SK-N-SH (cell line): ENCODE results near the gene CHGA.

Experiments used
- ELF1 ChIP-seq: IDR thresholded peaks from 2 replicates; pipeline ENCODE4 v1.4.0; 2012
- EZH2phosphoT487 ChIP-seq: fragments of 200-600 bp; sonication (generic); IDR thresholded peaks from 2 replicates; pipeline ENCODE4 v1.6.1; 2017; ENCODE audit warnings: low read depth, mixed run types, mild to moderate bottlenecking, antibody characterized with exemption, moderate library complexity, borderline replicate concordance
- GATA2 ChIP-seq: sonication (generic); formaldehyde crosslinking; IDR thresholded peaks from 2 replicates; pipeline ENCODE4 v1.5.0; 2020; ENCODE audit warnings: mild to moderate bottlenecking, missing genetic modification reagents
- JUND ChIP-seq: IDR thresholded peaks from 2 replicates; pipeline ENCODE4 v1.4.0; 2012
- POLR2AphosphoS5 ChIP-seq: IDR thresholded peaks from 2 replicates; pipeline ENCODE4 v1.6.1; 2012; ENCODE audit warnings: low read depth, low read length
- TAF1 ChIP-seq: IDR thresholded peaks from 2 replicates; pipeline ENCODE4 v1.6.1; 2012; ENCODE audit warnings: low read depth, mild to moderate bottlenecking, low read length, moderate library complexity, borderline replicate concordance
- ZBTB33 ChIP-seq: IDR thresholded peaks from 2 replicates; pipeline ENCODE4 v1.4.0; 2012; ENCODE audit warnings: low read depth, borderline replicate concordance
- TF ChIP-seq, protein P1 (sequence below): fragments of 200-600 bp; sonication (generic); IDR thresholded peaks from 2 replicates; pipeline ENCODE4 v1.6.1; 2017; ENCODE audit warnings: antibody characterized with exemption, mild to moderate bottlenecking, moderate library complexity

DNA sequence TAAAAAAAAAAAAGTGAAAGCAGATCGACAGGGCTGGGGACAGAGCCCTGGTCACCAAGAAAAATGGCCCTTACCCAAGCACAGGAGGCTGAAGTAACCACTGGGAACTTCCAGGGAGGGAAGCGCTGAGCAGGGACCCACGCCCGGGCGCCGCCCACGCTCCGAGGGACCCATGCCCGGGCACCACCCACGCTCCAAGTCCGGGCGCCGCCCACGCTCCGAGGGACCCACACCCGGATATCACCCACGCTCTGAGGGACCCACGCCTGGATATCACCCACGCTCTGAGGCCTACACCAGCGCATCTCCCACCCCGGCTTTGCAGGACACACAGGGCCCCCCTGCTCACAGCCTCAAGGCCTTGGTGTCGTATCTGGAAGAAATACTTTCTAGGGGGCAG is 25.7 kb downstream of the CHGA start:
- TF ChIP-seq, protein P1, sequence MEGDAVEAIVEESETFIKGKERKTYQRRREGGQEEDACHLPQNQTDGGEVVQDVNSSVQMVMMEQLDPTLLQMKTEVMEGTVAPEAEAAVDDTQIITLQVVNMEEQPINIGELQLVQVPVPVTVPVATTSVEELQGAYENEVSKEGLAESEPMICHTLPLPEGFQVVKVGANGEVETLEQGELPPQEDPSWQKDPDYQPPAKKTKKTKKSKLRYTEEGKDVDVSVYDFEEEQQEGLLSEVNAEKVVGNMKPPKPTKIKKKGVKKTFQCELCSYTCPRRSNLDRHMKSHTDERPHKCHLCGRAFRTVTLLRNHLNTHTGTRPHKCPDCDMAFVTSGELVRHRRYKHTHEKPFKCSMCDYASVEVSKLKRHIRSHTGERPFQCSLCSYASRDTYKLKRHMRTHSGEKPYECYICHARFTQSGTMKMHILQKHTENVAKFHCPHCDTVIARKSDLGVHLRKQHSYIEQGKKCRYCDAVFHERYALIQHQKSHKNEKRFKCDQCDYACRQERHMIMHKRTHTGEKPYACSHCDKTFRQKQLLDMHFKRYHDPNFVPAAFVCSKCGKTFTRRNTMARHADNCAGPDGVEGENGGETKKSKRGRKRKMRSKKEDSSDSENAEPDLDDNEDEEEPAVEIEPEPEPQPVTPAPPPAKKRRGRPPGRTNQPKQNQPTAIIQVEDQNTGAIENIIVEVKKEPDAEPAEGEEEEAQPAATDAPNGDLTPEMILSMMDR = no peak
- no peak for TF ChIP-seq ELF1
- no peak for TF ChIP-seq POLR2AphosphoS5
- TF ChIP-seq EZH2phosphoT487 = no peak
- no peak for TF ChIP-seq TAF1
- no peak for TF ChIP-seq GATA2
- no peak for TF ChIP-seq JUND
- TF ChIP-seq ZBTB33 = no peak
